ENCODE data around the gene HENMT1.
"Not testable (repeated sequence)": the region's sequence is repeated elsewhere in the genome, so short reads cannot be mapped to it uniquely, and the experiment has no call there.

The HENMT1 gene

DNA sequence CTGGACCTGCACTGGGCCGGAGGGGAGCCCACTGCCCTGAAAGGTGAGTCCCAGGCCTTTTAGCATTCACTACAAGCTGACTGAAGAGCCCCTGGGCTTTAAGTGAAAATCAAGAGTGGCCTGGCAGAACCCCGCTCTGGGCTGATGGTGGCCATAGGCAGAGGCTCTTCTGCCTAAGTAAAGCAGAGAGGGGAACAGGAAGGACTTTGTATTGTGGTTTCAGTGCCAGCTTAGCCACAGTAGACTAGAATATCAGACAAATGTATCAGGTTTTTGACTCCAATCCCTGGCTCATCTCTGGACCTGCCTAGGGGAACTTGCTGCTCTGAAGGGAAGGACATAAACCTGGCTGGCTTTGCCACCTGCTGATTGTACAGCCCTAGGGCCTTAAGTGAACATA lies 10.2 kb upstream of the HENMT1 start:
- DNase-seq (ENCODE audit: low read depth, low spot score): no peak

DNA sequence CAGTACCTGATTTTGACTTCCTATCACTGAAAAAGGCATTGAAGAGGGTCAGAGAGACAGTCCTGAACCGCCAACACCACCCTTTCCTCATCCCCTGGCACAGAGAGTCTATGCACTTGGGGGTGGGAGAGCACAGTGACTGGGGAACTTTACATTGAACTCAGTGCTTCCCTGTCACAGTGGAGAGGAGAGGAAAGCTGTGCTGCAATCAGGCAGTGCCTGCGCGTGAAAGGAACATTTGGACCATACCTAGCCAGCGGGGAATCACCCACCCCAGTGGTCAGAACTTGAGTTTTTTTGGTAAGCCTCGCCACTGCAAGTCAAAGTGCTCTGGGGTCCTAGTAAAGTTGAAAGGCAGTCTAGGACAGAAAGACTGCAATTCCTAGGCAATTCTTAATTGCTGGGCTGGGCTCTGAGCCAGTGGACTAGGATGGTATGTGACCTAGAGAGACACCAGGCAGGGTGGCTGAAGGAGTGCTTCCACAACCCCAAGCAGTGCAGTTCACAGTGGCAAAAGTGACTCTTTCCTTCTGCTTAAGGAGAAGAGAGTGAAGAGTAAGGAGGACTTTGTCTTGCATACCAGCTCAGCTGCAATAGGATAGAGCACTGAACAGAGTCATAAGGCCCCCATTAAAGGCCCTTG lies 9.4 kb upstream of the HENMT1 start:
- DNase-seq (ENCODE audit: low read depth, low spot score): no peak

DNA sequence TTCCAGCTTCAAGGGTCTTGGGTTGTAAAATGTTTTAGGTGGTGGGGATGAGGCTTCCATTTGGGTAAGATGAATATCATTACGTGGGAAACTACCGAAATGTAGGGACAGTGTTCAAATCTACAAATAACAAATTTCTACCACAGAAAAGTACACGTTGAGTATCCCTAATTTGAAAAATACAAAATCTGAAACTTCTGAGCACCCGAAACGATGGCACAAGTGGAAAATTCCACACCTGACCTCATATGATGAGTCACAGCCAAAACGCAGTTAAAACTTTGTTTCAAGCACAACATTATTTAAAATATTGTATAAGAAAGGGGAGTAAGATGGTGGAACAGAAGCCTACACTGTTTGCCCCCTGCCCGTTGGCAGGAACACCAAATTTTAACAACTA lies 8.8 kb upstream of the HENMT1 start:
- no peak for DNase-seq (ENCODE audit: low read depth, low spot score)

DNA sequence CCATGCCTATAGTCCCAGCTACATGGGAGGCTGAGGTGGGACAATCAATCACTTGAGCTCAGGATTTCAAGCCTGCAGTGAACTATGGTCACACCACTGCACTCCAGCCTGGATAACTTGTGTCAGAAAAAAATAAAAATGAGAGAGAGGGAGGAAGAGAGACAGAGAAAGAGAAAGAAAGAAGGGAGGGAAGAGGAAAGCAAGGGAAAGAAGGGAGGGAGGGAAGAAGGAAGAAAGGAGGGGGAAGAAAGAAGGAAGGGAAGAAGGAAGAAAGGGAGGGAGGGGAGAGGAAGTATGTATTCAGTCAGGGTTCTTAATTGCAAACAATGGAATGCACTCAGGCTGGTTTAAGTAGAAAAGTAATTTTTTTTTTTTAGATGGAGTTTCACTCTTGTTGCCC lies 7.9 kb upstream of the HENMT1 start:
- DNase-seq (ENCODE audit: low read depth, low spot score): no peak

DNA sequence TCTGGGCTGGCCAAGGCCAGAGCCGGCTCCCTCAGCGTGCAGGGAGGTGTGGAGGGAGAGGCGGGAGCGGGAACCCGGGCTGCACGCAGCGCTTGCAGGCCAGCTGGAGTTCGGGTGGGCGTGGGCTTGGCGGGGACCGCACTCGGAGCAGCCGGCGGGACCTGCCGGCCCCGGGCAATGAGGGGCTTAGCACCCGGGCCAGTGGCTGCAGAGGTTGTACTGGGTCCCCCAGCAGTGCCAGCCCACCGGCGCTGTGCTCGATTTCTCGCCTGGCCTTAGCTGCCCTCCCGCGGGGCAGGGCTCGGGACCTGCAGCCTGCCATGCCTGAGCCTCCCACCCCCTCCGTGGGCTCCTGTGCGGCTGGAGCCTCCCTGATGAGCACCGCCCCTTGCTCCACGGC lies 6.5 kb upstream of the HENMT1 start:
- not testable (repeated sequence) for DNase-seq (ENCODE audit: low read depth, low spot score)

DNA sequence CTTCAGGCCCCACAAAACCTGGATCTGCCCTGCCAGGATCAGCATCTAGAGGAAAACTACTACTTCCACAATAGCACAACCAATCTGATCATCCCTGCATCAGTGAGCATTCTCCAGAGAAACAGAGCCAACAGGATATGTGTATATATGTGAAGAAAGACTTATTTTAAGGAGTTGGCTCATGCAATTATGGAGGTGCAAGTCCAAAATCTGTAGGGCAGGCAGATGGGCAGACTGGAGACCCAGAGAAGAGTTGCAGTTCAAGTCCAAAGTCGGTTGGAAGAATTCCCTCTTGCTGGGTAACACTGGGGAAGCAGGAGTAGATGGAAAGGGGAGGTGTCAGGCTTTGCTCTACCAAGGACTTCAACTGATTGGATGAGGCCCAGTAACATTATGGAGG lies 4.9 kb upstream of the HENMT1 start:
- DNase-seq (ENCODE audit: low read depth, low spot score): no peak

DNA sequence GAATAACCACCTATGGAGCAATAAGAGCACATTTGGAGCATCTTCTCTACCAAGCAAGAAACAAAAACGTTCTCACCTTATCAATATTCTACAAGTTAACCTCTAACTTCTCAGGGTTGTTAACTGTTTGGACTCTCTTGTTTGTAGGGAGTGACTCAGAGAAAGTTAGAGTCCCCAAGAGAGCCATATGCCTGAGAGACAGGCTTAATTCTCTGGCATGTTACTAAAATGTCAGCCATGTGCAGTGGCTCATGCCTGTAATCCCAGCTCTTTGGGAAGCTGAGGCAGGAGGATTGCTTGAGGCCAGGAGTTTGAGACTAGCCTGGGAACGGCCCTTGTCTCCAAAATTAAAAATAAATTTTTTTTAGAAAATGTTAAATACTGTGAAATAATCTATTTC lies 4.2 kb upstream of the HENMT1 start:
- no peak for DNase-seq (ENCODE audit: low read depth, low spot score)

DNA sequence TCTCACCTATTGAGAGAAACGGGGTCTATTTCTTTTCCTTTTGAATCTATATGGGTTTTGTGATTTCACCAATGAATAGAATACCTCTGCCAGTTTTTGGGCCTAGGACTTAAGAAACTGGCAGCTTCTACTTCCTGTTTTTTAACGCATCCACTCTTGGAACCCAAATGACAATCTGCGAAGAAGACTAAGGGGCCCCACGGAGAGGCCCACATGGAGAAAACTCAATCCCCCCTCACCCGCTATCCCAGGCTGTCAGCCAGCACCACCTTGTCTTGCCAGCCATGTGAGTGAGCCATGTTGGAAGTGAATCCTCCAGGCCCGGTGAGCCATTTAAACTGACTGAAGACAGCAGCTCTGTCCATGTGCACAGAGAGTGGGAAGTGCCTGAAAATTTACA lies 3.6 kb upstream of the HENMT1 start:
- no peak for DNase-seq (ENCODE audit: low read depth, low spot score)

DNA sequence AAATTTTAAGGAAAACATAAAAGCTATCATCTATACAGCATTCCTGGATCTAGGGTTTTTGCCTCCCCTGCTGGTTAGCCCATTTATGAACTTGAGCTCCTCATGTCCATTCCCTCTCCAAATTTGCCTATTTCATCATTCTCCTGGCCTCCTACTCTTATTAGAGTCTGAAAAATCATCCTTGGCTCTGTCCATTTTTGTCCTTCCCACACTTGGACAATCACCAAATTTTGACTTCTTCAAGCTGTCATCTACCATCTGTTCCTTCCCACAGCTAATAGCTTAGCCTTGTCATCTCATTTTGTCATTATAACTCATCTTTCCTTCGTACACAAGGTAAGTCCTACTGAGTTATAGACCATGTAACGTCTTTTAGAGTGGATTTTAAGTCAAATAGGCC lies 2.2 kb upstream of the HENMT1 start:
- no peak for DNase-seq (ENCODE audit: low read depth, low spot score)

DNA sequence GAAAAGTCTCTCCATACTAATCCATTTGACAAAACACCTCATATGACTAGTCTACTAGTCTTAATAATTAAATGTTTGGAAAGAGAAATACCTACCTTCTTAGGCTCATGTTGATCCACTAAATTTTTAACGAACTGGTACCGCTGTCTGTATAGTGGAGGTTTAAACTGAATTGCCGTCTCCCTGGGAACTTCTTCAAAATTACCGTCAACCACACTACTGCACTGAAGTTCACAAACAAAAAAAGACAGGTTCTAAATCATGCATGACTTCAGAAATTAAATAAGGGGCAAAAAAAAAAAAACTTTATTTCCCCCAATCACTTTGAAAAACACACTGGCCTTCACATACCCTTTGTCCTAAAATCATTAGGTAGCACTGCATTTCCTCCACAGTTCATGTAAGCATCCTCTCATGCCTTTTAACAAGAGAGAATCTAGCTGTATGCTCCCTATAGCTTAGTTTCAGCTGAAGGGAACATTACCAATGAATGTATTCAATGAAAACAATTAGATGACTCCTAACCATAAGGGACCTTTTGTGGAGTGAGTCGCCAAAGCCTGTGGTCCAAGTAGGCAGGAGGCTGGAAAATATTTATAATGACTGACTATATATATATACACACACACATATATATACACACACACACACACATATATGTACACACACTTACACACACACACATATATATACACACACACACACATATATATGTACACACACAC lies 3.4 kb downstream of the HENMT1 start:
- no peak for DNase-seq (ENCODE audit: low read depth, low spot score)

DNA sequence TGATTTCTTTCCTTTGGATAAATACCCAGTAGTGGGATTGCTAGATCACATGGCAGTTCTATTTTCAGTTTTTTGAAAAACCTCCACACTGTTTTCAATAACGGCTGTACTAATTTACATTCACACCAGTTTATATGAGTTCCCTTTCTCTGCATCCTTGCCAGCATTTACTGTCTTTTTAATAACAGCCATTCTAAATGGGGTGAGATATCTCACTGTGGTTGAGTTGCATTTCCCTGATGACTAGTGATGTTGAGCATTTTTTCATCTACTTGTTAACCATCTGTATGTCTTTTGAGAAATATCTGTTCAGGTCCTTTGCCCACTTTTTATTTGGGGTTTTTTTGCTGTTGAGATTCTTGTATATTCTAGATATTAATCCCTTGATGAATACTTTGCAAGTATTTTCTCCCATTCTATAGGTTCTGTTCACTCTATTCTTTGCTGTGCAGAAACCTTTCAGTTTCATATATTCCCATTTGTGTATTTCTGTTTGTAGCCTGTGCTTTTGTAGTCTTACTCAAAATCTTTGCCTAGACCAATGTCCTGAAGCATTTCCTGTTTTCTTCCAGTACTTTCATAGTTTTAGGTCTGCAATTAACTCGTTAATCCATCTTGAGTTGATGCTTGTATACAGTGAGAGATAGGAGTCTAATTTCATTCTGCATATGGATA lies 7.3 kb downstream of the HENMT1 start:
- DNase-seq (ENCODE audit: low read depth, low spot score): no peak

DNA sequence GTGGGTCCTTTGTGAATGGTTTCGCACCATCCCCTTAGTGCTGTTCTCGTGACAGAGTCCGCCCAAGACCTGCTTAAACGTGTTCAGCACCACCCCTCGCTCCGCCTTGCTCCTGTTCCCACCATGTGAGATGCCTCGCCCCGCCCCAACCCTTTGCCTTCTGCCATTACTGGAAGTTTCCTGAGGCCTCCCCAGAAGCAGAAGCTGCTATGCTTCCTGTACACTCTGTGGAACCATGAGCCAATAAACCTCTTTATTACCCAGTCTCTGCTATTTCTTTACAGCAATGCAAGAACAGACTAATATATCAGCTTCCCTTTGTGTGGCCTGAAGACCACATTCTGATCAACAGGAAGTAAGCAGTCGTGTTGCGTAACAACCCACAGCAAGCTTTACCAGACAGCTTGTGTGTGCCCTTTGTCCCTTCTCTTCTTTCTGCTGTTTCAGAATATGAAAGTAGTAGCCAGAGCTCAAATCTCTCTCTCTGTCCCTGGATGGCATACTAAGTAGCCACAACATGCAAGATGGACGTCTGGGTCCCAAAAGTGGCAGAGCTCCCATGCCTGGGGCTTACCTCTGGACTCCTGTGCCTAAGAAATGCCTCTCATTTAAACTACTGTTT lies 14.1 kb downstream of the HENMT1 start:
- peak; percentile 26 for DNase-seq (ENCODE audit: low read depth, low spot score)

DNA sequence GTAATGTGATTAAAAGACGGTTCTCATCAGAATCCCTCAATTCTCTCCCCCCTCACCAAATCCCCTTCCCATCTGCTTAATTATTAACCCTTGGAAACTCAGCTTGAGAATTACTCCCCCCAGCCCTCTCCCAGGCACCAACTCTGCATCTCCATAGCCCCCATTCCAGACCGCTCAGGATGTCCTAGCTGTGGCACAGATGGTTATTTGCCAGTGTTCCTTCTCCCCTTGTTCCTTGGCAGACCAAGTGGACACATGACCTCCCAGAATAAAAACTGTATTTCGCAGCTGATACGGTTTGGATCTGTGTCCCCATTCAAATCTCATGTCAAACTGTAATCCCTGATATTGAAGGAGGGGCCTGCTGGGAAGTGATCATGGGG lies 14.6 kb downstream of the HENMT1 start:
- no peak for DNase-seq (ENCODE audit: low read depth, low spot score)

DNA sequence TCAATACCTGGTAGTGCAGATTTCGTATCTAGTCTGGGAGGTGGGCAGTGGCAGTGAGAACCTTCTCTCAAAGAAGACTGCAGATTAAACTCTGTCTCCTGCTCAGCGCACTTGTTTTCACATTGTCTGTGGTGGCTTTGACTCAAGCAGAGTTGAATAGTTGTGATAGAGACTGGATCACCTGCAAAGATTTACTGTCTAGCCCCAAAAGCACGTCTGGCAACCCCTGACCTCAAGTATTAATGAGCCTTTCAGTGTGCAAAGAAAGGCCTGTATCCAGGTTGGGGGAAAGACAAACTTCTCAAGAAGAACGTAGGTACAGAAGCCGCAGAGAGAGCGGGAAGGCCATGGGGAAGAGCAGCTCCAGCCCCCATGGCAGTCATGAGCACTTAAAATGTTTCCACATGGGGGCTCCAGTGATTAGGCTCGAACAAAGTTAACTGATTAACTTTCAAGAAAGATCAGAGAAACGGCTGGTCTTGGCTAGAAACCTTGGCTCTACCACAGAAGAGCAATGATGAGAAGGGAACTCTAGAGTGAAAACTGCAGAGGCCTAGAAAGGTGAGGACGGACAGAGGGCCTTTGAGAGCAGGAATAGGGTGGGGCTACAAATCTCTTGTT lies 15.2 kb downstream of the HENMT1 start:
- DNase-seq (ENCODE audit: low read depth, low spot score): no peak

DNA sequence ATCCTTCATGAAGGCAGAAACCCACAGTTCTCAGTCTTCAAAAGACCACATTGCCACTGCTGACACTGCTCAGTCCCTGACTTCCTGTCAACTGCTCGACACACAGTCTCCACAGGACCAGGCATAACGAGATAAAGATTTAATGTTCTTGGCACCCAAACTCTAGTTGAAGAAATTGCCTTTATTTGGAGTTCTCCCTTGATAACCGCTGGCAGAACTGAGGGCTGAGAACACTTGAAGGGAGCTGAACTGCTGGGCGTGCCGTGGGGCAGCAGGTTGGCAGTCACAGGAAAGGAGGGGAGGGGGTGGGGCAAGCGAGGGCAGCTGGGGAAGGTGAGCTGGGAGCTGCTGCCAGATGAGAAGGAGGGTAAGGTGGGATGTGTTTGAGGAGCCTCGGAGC lies 15.9 kb downstream of the HENMT1 start:
- DNase-seq (ENCODE audit: low read depth, low spot score): no peak

DNA sequence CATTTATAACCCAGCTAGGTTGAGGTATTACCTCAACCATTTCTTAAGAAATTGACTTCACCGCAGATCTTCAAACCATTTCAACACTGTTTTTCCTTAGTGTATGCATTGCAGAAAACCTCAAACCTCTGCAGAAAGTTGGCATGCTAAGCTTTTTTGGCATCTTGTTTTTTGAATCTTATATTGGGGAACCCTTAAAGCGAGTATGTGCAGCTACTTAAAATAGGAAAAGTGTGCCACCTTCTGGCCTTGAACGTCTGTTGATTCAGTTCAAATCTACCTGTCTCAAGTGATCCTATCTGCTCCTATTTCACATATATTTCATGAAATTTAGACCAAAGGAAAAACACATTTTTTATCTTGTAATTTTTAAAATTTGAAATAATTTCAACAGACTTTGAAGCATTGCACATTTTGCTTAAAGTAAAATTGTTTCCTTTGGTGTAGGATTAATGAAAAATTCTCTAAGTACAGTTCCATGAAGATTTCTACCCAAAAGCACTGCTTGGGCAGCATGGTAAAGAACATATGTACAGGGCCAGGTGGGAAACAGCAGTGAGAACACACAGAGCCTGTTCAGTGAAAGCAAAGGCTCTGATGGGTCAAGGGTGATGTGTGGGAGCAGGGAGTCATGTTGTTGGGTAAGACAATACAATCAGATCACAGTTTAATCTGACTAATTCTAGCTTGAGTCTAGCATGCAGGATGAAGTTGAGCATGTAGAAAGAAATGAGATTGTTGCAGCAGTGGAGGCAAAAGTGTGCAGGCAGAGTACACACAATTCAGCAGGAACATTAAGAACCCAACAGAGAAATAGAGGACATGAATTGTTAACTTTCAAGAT lies 17.2 kb downstream of the HENMT1 start:
- no peak for DNase-seq (ENCODE audit: low read depth, low spot score)

DNA sequence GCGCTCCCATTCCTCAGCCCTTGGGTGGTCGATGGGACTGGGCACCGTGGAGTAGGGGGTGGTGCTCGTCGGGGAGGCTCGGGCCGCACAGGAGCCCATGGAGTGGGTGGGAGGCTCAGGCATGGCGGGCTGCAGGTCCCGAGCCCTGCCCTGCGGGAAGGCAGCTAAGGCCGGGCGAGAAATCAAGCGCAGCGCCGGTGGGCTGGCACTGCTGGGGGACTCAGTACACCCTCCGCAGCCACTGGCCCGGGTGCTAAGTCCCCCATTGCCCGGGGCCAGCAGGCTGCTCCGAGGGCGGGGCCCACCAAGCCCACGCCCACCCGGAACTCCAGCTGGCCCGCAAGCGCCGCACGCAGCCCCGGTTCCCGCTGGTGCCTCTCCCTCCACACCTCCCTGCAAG lies 20.0 kb downstream of the HENMT1 start:
- not testable (repeated sequence) for DNase-seq (ENCODE audit: low read depth, low spot score)

DNA sequence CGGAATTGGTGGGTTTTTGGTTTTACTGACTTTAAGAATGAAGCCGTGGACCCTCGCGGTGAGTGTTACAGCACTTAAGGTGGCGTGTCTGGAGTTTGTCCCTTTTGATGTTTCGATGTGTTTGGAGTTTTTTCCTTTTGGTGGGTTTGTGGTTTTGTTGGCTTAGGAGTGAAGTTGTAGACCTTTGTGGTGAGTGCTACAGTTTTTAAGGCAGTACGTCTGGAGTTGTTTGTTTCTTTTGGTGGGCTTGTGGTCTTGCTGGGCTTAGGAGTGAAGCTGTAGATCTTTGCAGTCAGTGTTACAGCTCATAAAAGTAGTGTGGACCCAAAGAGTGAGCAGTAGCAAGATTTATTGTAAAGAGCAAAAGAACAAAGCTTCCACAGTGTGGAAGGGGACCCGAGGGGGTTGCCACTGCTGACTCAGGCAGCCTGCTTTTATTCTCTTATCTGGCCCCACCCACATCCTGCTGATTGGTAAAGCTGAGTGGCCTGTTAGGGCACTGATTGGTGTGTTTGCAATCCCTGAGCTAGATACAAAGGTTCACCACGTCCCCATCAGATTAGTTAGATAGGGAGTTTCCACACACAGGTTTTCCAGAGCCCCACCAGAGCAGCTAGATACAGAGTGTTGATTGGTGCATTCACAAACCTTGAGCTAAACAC lies 20.9 kb downstream of the HENMT1 start:
- no peak for DNase-seq (ENCODE audit: low read depth, low spot score)

DNA sequence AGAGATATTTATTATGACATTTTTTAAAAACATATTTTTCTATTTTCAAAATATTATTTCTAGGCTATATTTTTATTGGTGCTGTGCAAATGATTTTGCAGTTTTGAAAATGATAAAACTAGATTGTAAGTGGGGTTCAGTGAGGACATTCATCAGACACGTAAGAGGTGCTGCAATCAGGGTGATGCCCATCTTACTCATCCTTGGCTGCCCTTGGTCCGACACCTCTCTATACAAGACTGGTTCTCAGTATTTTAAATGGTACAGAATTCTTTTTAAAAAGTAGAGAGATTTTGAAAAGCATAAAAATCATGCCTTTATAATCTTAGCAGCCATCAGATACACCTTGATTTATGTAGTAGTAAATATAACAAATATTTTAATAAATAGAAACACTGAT lies 24.0 kb downstream of the HENMT1 start:
- DNase-seq (ENCODE audit: low read depth, low spot score): no peak

DNA sequence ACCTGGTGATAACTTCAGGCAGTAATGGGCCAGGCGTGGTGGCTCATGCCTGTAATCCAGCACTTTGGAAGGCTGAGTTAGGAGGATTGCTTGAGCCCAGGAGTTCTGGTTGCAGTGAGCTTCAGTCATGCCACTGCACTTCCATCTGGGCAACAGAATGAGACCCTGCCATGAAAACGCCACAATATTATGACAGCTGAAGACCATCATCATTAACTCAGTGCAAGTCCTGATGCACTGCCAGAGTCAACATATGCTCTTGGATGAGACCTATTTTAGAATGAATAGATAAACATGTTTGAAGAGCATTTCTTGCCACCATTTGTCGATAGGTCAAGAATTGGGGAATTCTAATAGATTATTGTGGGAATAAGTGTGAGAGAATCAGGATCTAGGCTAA lies 26.4 kb downstream of the HENMT1 start:
- no peak for DNase-seq (ENCODE audit: low read depth, low spot score)

DNA sequence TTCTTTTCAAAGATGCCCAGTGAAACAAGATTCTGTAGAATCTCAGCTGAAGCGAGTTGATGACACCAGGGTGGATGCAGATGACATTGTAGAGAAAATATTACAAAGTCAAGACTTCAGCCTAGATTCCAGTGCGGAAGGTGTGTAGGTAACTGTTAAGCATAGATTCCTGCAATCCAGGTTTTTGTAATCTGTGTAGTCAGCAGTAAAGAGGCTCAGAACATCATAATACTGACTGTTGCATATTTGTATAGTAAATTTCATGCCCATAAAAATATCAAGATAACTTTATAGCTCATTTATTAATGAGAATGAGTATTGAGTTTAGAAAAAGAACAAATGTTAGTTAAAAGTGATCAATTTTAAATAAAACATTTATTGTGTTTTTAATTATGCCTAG lies 32.2 kb downstream of the HENMT1 start:
- no peak for DNase-seq (ENCODE audit: low read depth, low spot score)
